GM12878 (cell line): Measurements from ENCODE around the gene RPL36. TPM values are rescaled to one million over a fixed set of nuclear protein-coding genes. Genes with fewer than 3 reads are reported as not detected.

Experiments used
- BMI1 ChIP-seq: fragments of 450-650 bp; IDR thresholded peaks from 2 replicates; pipeline ENCODE4 v1.6.1; 2016; ENCODE audit warnings: mild to moderate bottlenecking, moderate library complexity, borderline replicate concordance
- CBX3 ChIP-seq: fragments of 200-600 bp; sonication (generic); IDR thresholded peaks from 2 replicates; pipeline ENCODE4 v1.6.1; 2016; ENCODE audit warnings: low read depth, borderline replicate concordance
- POLR2A ChIP-seq: IDR thresholded peaks from 2 replicates; pipeline ENCODE4 v1.6.1; 2011; ENCODE audit warnings: low read depth, mild to moderate bottlenecking, low read length
- POLR2AphosphoS2 ChIP-seq: IDR thresholded peaks from 2 replicates; pipeline ENCODE4 v1.6.1; 2011; ENCODE audit warnings: low read depth, mild to moderate bottlenecking, low read length, improper control_type of control experiment, moderate library complexity
- SIX5 ChIP-seq: IDR thresholded peaks from 2 replicates; pipeline ENCODE4 v1.6.1; 2011; ENCODE audit warnings: mild to moderate bottlenecking, low read depth, low read length, moderate library complexity; ENCODE audit not compliant: severe bottlenecking
- ZNF207 ChIP-seq: fragments of 450-650 bp; IDR thresholded peaks from 2 replicates; pipeline ENCODE4 v1.6.1; 2014; ENCODE audit warnings: antibody characterized with exemption, mild to moderate bottlenecking, borderline replicate concordance
- ZNF24 ChIP-seq: fragments of 450-650 bp; IDR thresholded peaks from 2 replicates; pipeline ENCODE4 v1.6.1; 2017; ENCODE audit warnings: antibody characterized with exemption, mild to moderate bottlenecking
- ZSCAN29 ChIP-seq: fragments of 450-650 bp; IDR thresholded peaks from 2 replicates; pipeline ENCODE4 v1.6.1; 2017; ENCODE audit warnings: mild to moderate bottlenecking, moderate library complexity
- polyA plus RNA-seq, 11 experiments: library from polyadenylated mRNA; depleted of rRNA in 4 of 11; unstranded in 6 of 11; stranded (reverse) in 5 of 11; fragments of >200 nt; fragmentation: Nextera tagmentation in 4 of 11; fragmentation: Illumina TruSeq in 1 of 11; extraction: Ambion mirVana in 4 of 11; extraction: Trizol in 1 of 11; gene quantifications; 1 replicate in 1 of 11; 2 replicates in 10 of 11; pipeline versions ENCODE4 v1.2.1 to v1.2.3, GENCODE V29; 2011 to 2016; ENCODE audit warnings: inconsistent platforms in 2 of 11, missing spikeins in 2 of 11, low read depth in 1 of 11
- total RNA-seq, 4 experiments: library from RNA; depleted of rRNA in 3 of 4; stranded (reverse); fragments of >200 nt in 3 of 4; fragmentation: Illumina TruSeq in 1 of 4; extraction: Trizol in 1 of 4; gene quantifications; 2 replicates each; pipeline versions ENCODE4 v1.2.1 to v1.2.3, GENCODE V29; 2013 to 2021
- TF ChIP-seq, protein P1 (sequence below): fragments of 450-650 bp; IDR thresholded peaks from 2 replicates; pipeline ENCODE4 v1.6.1; 2016; ENCODE audit warnings: mild to moderate bottlenecking, moderate library complexity, borderline replicate concordance

Gene RPL36
- total and polyA plus RNA-seq, 10 of the 15 experiments (the other 5 are each of a cell fraction or from before 2014, with no cell fraction given): 374 to 4,942 (median 2,053) TPM

DNA sequence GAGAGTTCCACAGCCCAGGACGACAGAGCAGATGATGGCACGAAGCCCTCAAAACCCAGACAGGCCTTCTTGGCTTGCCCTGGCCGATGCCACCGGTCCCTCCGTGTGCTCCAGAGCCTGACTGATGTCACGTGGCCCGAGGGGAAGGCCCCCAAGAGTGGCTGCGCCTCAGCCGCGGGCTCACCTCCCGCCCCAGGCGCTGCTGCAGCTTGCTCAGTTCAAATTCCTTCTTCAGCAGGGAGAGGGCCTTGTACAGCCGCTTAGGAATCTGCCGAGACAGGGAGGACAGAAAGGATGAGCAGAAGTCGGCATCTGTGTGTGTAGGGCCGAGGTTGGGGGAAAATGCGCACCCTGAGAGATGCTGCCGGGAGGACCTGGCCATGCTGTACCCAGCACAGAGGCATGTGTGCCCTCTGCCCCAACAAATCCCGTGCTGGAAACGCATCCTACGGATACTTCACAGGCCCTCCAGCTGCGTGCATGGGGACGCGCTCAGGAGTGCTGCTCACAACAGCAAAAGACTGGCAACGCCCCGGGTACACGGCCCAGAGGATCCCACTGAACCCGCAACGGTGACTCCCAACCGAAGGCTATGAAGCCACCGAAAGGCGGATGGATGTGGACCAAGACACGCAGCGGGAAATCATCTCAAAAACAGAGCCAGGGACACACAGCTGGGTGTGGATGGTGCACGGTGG is 16.9 kb downstream of the RPL36 start (continued):
- TF ChIP-seq, protein P1, sequence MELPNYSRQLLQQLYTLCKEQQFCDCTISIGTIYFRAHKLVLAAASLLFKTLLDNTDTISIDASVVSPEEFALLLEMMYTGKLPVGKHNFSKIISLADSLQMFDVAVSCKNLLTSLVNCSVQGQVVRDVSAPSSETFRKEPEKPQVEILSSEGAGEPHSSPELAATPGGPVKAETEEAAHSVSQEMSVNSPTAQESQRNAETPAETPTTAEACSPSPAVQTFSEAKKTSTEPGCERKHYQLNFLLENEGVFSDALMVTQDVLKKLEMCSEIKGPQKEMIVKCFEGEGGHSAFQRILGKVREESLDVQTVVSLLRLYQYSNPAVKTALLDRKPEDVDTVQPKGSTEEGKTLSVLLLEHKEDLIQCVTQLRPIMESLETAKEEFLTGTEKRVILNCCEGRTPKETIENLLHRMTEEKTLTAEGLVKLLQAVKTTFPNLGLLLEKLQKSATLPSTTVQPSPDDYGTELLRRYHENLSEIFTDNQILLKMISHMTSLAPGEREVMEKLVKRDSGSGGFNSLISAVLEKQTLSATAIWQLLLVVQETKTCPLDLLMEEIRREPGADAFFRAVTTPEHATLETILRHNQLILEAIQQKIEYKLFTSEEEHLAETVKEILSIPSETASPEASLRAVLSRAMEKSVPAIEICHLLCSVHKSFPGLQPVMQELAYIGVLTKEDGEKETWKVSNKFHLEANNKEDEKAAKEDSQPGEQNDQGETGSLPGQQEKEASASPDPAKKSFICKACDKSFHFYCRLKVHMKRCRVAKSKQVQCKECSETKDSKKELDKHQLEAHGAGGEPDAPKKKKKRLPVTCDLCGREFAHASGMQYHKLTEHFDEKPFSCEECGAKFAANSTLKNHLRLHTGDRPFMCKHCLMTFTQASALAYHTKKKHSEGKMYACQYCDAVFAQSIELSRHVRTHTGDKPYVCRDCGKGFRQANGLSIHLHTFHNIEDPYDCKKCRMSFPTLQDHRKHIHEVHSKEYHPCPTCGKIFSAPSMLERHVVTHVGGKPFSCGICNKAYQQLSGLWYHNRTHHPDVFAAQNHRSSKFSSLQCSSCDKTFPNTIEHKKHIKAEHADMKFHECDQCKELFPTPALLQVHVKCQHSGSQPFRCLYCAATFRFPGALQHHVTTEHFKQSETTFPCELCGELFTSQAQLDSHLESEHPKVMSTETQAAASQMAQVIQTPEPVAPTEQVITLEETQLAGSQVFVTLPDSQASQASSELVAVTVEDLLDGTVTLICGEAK: no peak
- TF ChIP-seq ZSCAN29 (no peak), BMI1 (no peak), SIX5 (no peak), ZNF24 (no peak), ZNF207 (no peak), CBX3 (no peak), POLR2AphosphoS2 (peak; percentile 7; the same call in 1 of the 2 replicates), POLR2A (peak; percentile 36; the same call in 1 of the 2 replicates)
